Ascending aorta (tissue), 2 donors: ENCODE measurements around the gene RAP1GAP2. TPM values are rescaled to one million over a fixed set of nuclear protein-coding genes. Genes with fewer than 3 reads are reported as not detected.
A peak's percentile ranks its signal among the peaks of the same experiment; 100 is the strongest.
"Not testable (repeated sequence)": the region's sequence is repeated elsewhere in the genome, so short reads cannot be mapped to it uniquely, and the experiment has no call there.

Experiments
- DNase-seq, 2 donors: peaks; one replicate each; pipeline ENCODE4 v3.0.0-alpha.2; 2019; ENCODE audit warnings: low spot score in 2 of 2
- H3K27ac ChIP-seq, 2 donors: fragments of 200-600 bp; sonication (generic); one replicate each; pipeline ENCODE4 v1.5.1; 2016 to 2017; ENCODE audit warnings: mild to moderate bottlenecking in 1 of 2
- H3K27me3 ChIP-seq: fragments of 200-600 bp; sonication (generic); one replicate; pipeline ENCODE4 v1.5.1; 2017
- H3K36me3 ChIP-seq, 2 donors: fragments of 200-600 bp; sonication (generic); one replicate each; pipeline ENCODE4 v1.5.1; 2016
- H3K4me1 ChIP-seq, 2 donors: fragments of 200-600 bp; sonication (generic); one replicate each; pipeline ENCODE4 v1.5.1; 2016 to 2017; ENCODE audit warnings: mild to moderate bottlenecking in 1 of 2
- H3K4me3 ChIP-seq, 2 donors: fragments of 200-600 bp; sonication (generic); one replicate each; pipeline ENCODE4 v1.5.1; 2016 to 2017; ENCODE audit warnings: mild to moderate bottlenecking in 1 of 2
- H3K9me3 ChIP-seq, 2 donors: fragments of 200-600 bp; sonication (generic); one replicate each; pipeline ENCODE4 v1.5.1; 2016
- intact Hi-C: fragments of 100-400 bp; cut with DNase I; formaldehyde crosslinking; loops from one replicate; pipeline ENCODE4 v1.15.1; 2023
- total RNA-seq: library from RNA; depleted of rRNA; stranded (reverse); fragments of >200 nt; gene quantifications from one replicate; pipeline ENCODE4 v1.1.0, GENCODE V29; 2016
- TF ChIP-seq, protein P1 (sequence below), 3 experiments: fragments of 200-600 bp in 2 of 3; fragments of 450-650 bp in 1 of 3; sonication (generic) in 2 of 3; IDR thresholded peaks; one replicate each; pipeline ENCODE4 v1.5.1; 2016 to 2019; ENCODE audit warnings: antibody characterized with exemption in 3 of 3, mild to moderate bottlenecking in 1 of 3, moderate library complexity in 1 of 3

Gene RAP1GAP2
- total RNA-seq, 1 donor from 2014 or later, result 1.6 TPM

DNA sequence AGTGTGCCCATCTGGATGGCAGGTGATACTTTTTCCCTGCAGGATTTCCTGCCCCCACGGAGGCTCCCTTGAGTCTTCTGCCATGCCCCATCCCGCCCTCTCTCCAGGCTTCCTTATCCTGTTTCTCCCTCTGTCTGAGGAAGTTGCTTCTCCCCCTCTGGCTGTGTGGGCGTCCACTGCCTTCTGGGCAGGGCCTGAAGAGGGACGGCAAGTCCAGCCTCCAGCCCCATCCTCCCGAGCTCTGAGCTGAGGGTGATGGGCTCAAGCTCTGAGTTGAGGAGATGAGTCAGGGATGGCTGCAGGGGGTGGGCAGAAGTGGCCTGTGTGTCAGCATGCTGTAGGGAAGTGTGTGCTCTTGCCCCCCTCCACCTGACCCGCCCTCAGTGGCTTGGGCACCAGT is 14.2 kb upstream of the RAP1GAP2 start:
- H3K4me1 ChIP-seq, result no peaks in the 10 kb centered on the region
- H3K27ac ChIP-seq, result no peak overlapping the region
- DNase-seq, result no peak
- no peaks in the 10 kb centered on the region for H3K36me3 ChIP-seq
- H3K9me3 ChIP-seq, result no peaks in the 10 kb centered on the region
- TF ChIP-seq, protein P1, sequence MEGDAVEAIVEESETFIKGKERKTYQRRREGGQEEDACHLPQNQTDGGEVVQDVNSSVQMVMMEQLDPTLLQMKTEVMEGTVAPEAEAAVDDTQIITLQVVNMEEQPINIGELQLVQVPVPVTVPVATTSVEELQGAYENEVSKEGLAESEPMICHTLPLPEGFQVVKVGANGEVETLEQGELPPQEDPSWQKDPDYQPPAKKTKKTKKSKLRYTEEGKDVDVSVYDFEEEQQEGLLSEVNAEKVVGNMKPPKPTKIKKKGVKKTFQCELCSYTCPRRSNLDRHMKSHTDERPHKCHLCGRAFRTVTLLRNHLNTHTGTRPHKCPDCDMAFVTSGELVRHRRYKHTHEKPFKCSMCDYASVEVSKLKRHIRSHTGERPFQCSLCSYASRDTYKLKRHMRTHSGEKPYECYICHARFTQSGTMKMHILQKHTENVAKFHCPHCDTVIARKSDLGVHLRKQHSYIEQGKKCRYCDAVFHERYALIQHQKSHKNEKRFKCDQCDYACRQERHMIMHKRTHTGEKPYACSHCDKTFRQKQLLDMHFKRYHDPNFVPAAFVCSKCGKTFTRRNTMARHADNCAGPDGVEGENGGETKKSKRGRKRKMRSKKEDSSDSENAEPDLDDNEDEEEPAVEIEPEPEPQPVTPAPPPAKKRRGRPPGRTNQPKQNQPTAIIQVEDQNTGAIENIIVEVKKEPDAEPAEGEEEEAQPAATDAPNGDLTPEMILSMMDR (IDR thresholded peaks at IDR 0.05), result no peak
- no peak overlapping the region for H3K4me3 ChIP-seq
- H3K27me3 ChIP-seq, result no peaks in the 10 kb centered on the region
- intact Hi-C loops, result no loop called here

DNA sequence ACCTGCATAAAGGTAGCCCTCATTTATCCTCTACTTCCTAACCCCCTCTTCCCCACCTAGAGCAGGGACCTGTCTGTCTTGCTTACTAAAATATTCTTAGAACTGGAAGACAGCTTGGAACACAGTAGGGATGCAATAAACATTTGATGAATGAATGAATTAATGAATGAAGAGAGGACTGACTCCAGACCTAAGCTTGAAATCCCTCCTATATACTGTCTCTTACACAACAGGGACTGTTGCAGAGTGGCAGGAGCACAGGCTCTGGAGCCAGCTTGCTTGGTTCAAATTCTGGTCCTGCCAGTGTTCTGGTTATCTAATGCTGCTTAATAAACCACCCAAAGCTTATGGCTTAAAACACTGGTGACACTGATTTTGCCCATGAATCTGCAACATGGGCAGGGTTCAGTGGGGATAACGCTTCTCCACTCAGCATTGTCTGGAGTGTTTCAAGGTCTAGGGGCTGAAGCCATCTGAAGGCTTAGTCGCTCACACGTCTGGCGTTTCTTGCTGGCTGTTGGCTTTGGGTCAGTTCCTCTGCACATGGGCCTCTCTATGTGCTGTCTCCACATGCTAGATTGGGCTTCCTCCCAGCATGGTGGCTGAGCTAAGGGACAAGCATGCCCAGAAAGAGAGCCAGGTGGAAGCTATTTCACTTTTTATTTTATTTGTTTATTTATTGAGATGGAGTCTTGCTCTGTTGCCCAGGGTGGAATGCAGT is 12.8 kb upstream of the RAP1GAP2 start:
- H3K4me1 ChIP-seq, result no peaks in the 10 kb centered on the region
- no peak overlapping the region for H3K4me3 ChIP-seq
- H3K9me3 ChIP-seq, result no peaks in the 10 kb centered on the region
- H3K36me3 ChIP-seq, result no peaks in the 10 kb centered on the region
- H3K27me3 ChIP-seq, result no peaks in the 10 kb centered on the region
- intact Hi-C loops, result no loop called here
- TF ChIP-seq, protein P1 (IDR thresholded peaks at IDR 0.05), result no peak
- H3K27ac ChIP-seq, result no peak overlapping the region
- no peak for DNase-seq

DNA sequence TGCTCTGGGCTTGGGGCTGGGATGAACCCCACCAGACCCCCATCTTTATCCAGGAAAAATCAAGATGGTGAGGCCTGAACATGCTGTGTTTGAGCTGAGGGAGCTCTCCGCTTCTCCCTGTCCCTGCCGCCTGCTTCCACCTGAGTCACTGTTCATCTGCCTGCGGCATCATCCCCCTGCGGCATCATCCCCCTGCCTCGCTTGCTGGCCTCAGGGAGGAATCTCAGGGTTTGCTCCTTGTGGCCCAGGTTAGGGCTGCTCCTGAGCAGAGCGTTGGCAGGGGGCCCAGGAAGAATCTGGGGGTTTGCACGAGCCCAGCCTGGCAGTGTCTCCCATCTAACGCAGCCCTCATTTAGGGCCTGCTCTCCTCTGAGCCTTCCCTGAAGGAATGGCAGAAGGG is 11.4 kb upstream of the RAP1GAP2 start:
- no peaks in the 10 kb centered on the region for H3K9me3 ChIP-seq
- DNase-seq, result no peak
- H3K4me1 ChIP-seq, result no peaks in the 10 kb centered on the region
- H3K27me3 ChIP-seq, result no peaks in the 10 kb centered on the region
- no peak overlapping the region for H3K27ac ChIP-seq
- no peak overlapping the region for H3K4me3 ChIP-seq
- TF ChIP-seq, protein P1 (IDR thresholded peaks at IDR 0.05), result no peak
- intact Hi-C loops, result no loop called here
- no peaks in the 10 kb centered on the region for H3K36me3 ChIP-seq

DNA sequence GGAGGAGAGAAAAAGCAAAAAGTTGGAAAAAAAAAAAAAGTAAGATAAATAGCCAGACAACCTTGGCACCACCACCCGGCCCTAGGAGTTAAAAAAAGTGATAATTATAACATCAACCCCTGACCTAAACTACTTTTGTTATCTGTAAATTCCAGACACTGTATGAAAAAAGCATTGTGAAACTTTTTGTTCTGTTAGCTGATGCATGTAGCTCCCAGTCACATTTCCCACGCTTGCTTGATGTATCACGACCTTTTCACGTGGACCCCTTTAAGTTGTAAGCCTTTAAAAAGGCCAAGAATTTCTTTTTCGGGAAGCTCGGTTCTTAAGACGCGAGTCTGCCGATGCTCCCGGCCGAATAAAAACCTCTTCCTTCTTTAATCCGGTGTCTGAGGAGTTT is 10.9 kb upstream of the RAP1GAP2 start:
- H3K4me1 ChIP-seq, DNase-seq, H3K9me3 ChIP-seq, intact Hi-C loops, H3K27ac ChIP-seq, H3K4me3 ChIP-seq, H3K27me3 ChIP-seq, H3K36me3 ChIP-seq: not testable (repeated sequence)

DNA sequence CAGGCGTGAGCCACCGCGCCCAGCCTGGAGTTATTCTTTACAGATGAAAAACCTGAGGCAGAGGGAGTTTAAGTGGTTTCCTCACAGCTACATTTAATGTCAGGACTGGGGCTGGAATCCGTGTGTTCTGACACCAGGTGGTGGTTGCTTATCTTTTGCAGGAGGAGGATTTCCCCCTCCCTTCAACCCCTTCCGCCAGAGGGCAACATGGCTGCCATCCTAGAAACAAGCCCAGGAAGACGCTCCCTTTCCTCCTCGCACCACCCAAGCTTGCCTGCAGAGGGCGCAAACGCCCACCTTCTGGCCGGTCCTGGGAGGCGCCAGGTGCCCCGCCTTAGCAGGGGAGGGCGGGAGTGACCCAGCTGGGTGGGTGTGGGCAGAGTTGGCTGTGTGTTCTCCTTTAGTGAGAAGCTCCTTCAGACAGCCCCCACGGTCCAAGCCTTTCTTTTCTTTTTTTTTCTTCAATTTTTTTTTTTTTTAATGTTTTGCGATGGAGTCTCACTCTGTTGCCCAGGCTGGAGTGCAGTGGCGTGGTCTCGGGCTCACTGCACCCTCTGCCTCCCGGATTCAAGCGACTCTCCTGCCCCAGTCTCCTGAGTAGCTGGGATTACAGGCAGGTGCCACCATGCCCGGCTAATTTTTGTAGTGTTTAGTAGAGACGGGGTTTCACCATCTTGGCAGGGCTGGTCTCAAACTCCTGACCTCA is 9.9 kb upstream of the RAP1GAP2 start:
- intact Hi-C loops, result no loop called here
- TF ChIP-seq, protein P1 (IDR thresholded peaks at IDR 0.05), result peak; percentile 25 to 45 (median 42)
- peak; percentile 29 to 77 for DNase-seq
- Histone ChIP-seq H3K36me3 (no peaks in the 10 kb centered on the region), H3K9me3 (no peaks in the 10 kb centered on the region), H3K4me1 (no peaks in the 10 kb centered on the region), H3K4me3 (no peak overlapping the region), H3K27me3 (no peaks in the 10 kb centered on the region), H3K27ac (no peak overlapping the region)

- TF ChIP-seq, protein P1 (IDR thresholded peaks at IDR 0.05), result no peak
- Histone ChIP-seq H3K36me3 (no peaks in the 10 kb centered on the region), H3K9me3 (no peaks in the 10 kb centered on the region), H3K27me3 (no peaks in the 10 kb centered on the region), H3K4me3 (no peak overlapping the region), H3K4me1 (no peaks in the 10 kb centered on the region), H3K27ac (no peak overlapping the region)
- no peak for DNase-seq
- intact Hi-C loops, result no loop called here
Observed at GRCh38 chr17:2789700-2790099, 6.5 kb upstream of the RAP1GAP2 start.
